Activated CD8-positive, alpha-beta memory T cell treated with anti-CD3 and anti-CD28 coated beads for 48 hours (primary cell): ENCODE measurements around the gene STAM2.
"Not testable (repeated sequence)": the region's sequence is repeated elsewhere in the genome, so short reads cannot be mapped to it uniquely, and the experiment has no call there.

ENCODE experiments used
- DNase-seq, 3 experiments: peaks; one replicate each; pipeline ENCODE4 v3.0.0-alpha.2; 2020; ENCODE audit warnings: low read depth in 2 of 3, low spot score in 2 of 3

The STAM2 gene

GRCh38 chr2:152114366-152114765 lies 61.2 kb downstream of the STAM2 start:
- no peak for DNase-seq

GRCh38 chr2:152107140-152107539 lies 68.4 kb downstream of the STAM2 start:
- not testable (repeated sequence) for DNase-seq

- no peak for DNase-seq
Measured at GRCh38 chr2:152106464-152106863, 69.1 kb downstream of the STAM2 start.

GRCh38 chr2:152103271-152103670 lies 72.3 kb downstream of the STAM2 start:
- no peak for DNase-seq

- no peak for DNase-seq
Measured at GRCh38 chr2:152100961-152101360, 74.6 kb downstream of the STAM2 start.

GRCh38 chr2:152099367-152100050 lies 76.1 kb downstream of the STAM2 start:
- no peak for DNase-seq

GRCh38 chr2:152098496-152099366 lies 76.8 kb downstream of the STAM2 start, which contains the start of gene CACNB4:
Gene CACNB4 (minus strand): TSS chr2:152099044.
- no peak for DNase-seq

GRCh38 chr2:152097801-152098495 lies 77.6 kb downstream of the STAM2 start:
- DNase-seq: no peak

GRCh38 chr2:152097290-152097800 lies 78.2 kb downstream of the STAM2 start:
- DNase-seq: no peak

GRCh38 chr2:152095146-152095545 lies 80.4 kb downstream of the STAM2 start:
- DNase-seq: no peak

- DNase-seq: no peak
Measured at GRCh38 chr2:152094014-152094413, 81.5 kb downstream of the STAM2 start.

GRCh38 chr2:152093464-152093863 lies 82.1 kb downstream of the STAM2 start:
- DNase-seq: no peak

- DNase-seq: no peak
Measured at GRCh38 chr2:152092095-152092494, 83.5 kb downstream of the STAM2 start.

GRCh38 chr2:152090726-152091125 lies 84.8 kb downstream of the STAM2 start:
- not testable (repeated sequence) for DNase-seq

- no peak for DNase-seq
Measured at GRCh38 chr2:152089238-152089637, 86.3 kb downstream of the STAM2 start.

- DNase-seq: no peak
Measured at GRCh38 chr2:152088006-152088405, 87.6 kb downstream of the STAM2 start.

GRCh38 chr2:152086231-152086630 lies 89.3 kb downstream of the STAM2 start:
- no peak for DNase-seq

- no peak for DNase-seq
Measured at GRCh38 chr2:152084076-152084475, 91.5 kb downstream of the STAM2 start.

- DNase-seq: no peak
Measured at GRCh38 chr2:152083202-152083875, 92.2 kb downstream of the STAM2 start.

GRCh38 chr2:152078662-152079061 lies 96.9 kb downstream of the STAM2 start:
- no peak for DNase-seq

GRCh38 chr2:152078023-152078422 lies 97.5 kb downstream of the STAM2 start:
- DNase-seq: no peak
